SK-N-SH (cell line): ENCODE measurements around the gene DLG1. TPM values are rescaled to one million over a fixed set of nuclear protein-coding genes. Genes with fewer than 3 reads are reported as not detected.

Experiments
- CTCF ChIA-PET: fragments of 300-600, 350-600 bp; formaldehyde crosslinking; extraction: SDS; loops from one replicate; lab custom pipeline; 2021; lab: Yijun Ruan, JAX
- POLR2A ChIA-PET: fragments of 350-600 bp; sonication (Branson Sonifier 250); formaldehyde crosslinking; extraction: SDS; loops from one replicate; lab custom pipeline; 2020; ENCODE audit warnings: antibody characterized with exemption, inconsistent platforms; lab: Yijun Ruan, JAX
- DNase-seq: peaks from one replicate; pipeline ENCODE4 v3.0.0; 2012
- H2AFZ ChIP-seq: fragments of 200-600 bp; sonication (generic); 2 replicates; pipeline ENCODE4 v1.8.1; 2016; ENCODE audit warnings: antibody characterized with exemption, mild to moderate bottlenecking, low read depth
- H3F3A ChIP-seq: fragments of 200-600 bp; sonication (generic); replicated peaks from 2 replicates; pipeline ENCODE3; 2016; ENCODE audit warnings: antibody characterized with exemption, mild to moderate bottlenecking; ENCODE audit not compliant: insufficient read depth
- H3K27ac ChIP-seq, 2 experiments: fragments of 200-500 bp in 1 of 2; fragments of 200-600 bp in 1 of 2; sonication (Bioruptor generic) in 1 of 2; sonication (generic), shearing (Covaris generic) in 1 of 2; 2 replicates each; pipeline versions ENCODE4 v1.5.1 to v1.6.1; 2014 to 2016; ENCODE audit warnings: low read depth in 2 of 2, inconsistent platforms in 1 of 2, low read length in 1 of 2, mild to moderate bottlenecking in 1 of 2, mixed read lengths in 1 of 2
- H3K27me3 ChIP-seq: fragments of 200-600 bp; sonication (generic), shearing (Covaris generic); 2 replicates; pipeline ENCODE4 v1.6.1; 2016; ENCODE audit warnings: mixed run types; ENCODE audit not compliant: insufficient read depth
- H3K36me3 ChIP-seq, 2 experiments: fragments of 200-500 bp in 1 of 2; fragments of 200-600 bp in 1 of 2; sonication (Bioruptor generic) in 1 of 2; sonication (generic) in 1 of 2; replicated peaks in 1 of 2; 2 replicates each; pipeline versions ENCODE3 to v1.5.1; 2014 to 2016; ENCODE audit warnings: low read length in 1 of 2, mild to moderate bottlenecking in 1 of 2; ENCODE audit not compliant: insufficient read depth in 2 of 2, control insufficient read depth in 1 of 2
- H3K4me1 ChIP-seq, 2 experiments: fragments of 200-500 bp in 1 of 2; fragments of 200-600 bp in 1 of 2; sonication (Bioruptor generic) in 1 of 2; sonication (generic), shearing (Covaris generic) in 1 of 2; 2 replicates each; pipeline versions ENCODE4 v1.5.1 to v1.6.1; 2014 to 2016; ENCODE audit warnings: low read depth in 1 of 2, low read length in 1 of 2, mixed run types in 1 of 2; ENCODE audit not compliant: insufficient read depth in 2 of 2, control insufficient read depth in 1 of 2
- H3K4me2 ChIP-seq: fragments of 200-600 bp; sonication (generic), shearing (Covaris generic); 2 replicates; pipeline ENCODE4 v1.6.1; 2017; ENCODE audit warnings: mixed run types
- H3K4me3 ChIP-seq, 2 experiments: fragments of 200-500 bp in 1 of 2; fragments of 200-600 bp in 1 of 2; sonication (Bioruptor generic) in 1 of 2; sonication (generic), shearing (Covaris generic) in 1 of 2; 2 replicates each; pipeline versions ENCODE4 v1.5.1 to v1.8.1; 2014 to 2016; ENCODE audit warnings: low read depth in 2 of 2, inconsistent platforms in 1 of 2, low read length in 1 of 2, mild to moderate bottlenecking in 1 of 2, mixed read lengths in 1 of 2, moderate library complexity in 1 of 2
- H3K79me2 ChIP-seq: fragments of 200-600 bp; sonication (generic); 2 replicates; pipeline ENCODE4 v1.8.1; 2017; ENCODE audit warnings: mild to moderate bottlenecking; ENCODE audit not compliant: insufficient read depth
- H3K9ac ChIP-seq: fragments of 200-600 bp; sonication (generic); 2 replicates; pipeline ENCODE4 v1.6.1; 2017; ENCODE audit warnings: mixed run types
- H3K9me2 ChIP-seq: fragments of 200-600 bp; sonication (generic); 2 replicates; pipeline ENCODE4 v1.6.1; 2017; ENCODE audit warnings: mixed run types
- H3K9me3 ChIP-seq: fragments of 200-600 bp; sonication (generic); 2 replicates; pipeline ENCODE4 v1.6.1; 2017; ENCODE audit warnings: mixed run types, mild to moderate bottlenecking, moderate library complexity
- H4K20me1 ChIP-seq: fragments of 200-600 bp; sonication (generic); 2 replicates; pipeline ENCODE4 v1.6.1; 2017; ENCODE audit warnings: mild to moderate bottlenecking, mixed run types; ENCODE audit not compliant: insufficient read depth
- FOXJ3 ChIP-seq: sonication (generic); formaldehyde crosslinking; IDR thresholded peaks from 2 replicates; pipeline ENCODE4 v1.5.1; 2020; ENCODE audit warnings: mild to moderate bottlenecking, missing genetic modification reagents
- IRF3 ChIP-seq: fragments of 150-350 bp; IDR thresholded peaks from 2 replicates; pipeline ENCODE4 v1.6.1; 2016; ENCODE audit warnings: mild to moderate bottlenecking, low read depth, low read length
- MEF2A ChIP-seq: IDR thresholded peaks from 2 replicates; pipeline ENCODE4 v1.4.0; 2012; ENCODE audit warnings: low read depth, borderline replicate concordance
- NFIC ChIP-seq: IDR thresholded peaks from 2 replicates; pipeline ENCODE4 v1.4.0; 2012; ENCODE audit warnings: borderline replicate concordance
- POLR2AphosphoS5 ChIP-seq: IDR thresholded peaks from 2 replicates; pipeline ENCODE4 v1.6.1; 2012; ENCODE audit warnings: low read depth, low read length
- RAD21 ChIP-seq: IDR thresholded peaks from 2 replicates; pipeline ENCODE4 v1.6.1; 2012; ENCODE audit warnings: mild to moderate bottlenecking, low read length
- RCOR1 ChIP-seq: fragments of 150-350 bp; IDR thresholded peaks from 2 replicates; pipeline ENCODE4 v1.6.1; 2017; ENCODE audit warnings: antibody characterized with exemption, low read length
- TCF12 ChIP-seq: IDR thresholded peaks from 2 replicates; pipeline ENCODE4 v1.4.0; 2012
- WGBS: methylation state at CpG from one replicate; pipeline ENCODE4 v1.1.6; 2017; ENCODE audit warnings: low lambda C conversion rate; 5-methylcytosine and 5-hydroxymethylcytosine counted together
- polyA plus RNA-seq, 3 experiments: library from polyadenylated mRNA; depleted of rRNA; stranded (reverse); fragments of >200 nt; gene quantifications; 2 replicates each; pipeline ENCODE4 v1.2.3, GENCODE V29; 2012
- small RNA-seq, 7 experiments: library from RNA; depleted of rRNA; stranded (forward); fragments of <200 nt; gene quantifications; one replicate each; pipeline ENCODE3, GENCODE V24; 2012
- TF ChIP-seq, protein P1 (sequence below): IDR thresholded peaks from 2 replicates; pipeline ENCODE4 v1.6.1; 2012; ENCODE audit warnings: mild to moderate bottlenecking, low read depth, low read length, moderate library complexity

DLG1 gene
- polyA plus RNA-seq, 1 of the 3 experiments (the other 2 are of a cell fraction), result 16.5 TPM

DNA sequence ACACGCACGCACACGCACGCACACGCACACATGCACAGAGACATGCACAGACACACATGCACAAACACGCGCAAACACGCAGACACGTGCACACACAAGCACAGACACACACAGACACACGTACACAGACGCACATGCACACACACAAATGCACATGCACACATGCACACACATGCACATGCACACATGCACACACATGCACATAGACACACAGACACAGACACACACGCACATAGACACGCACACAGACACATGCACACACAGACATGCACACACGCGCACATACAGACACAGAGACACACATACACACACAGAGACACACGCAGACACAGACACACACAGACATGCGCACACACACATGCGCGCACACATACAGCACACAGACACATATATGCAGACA, 303.4 kb downstream of the DLG1 start:
- Histone ChIP-seq H4K20me1 (no peaks in the 10 kb centered on the region), H3K79me2 (no peaks in the 10 kb centered on the region), H3K27ac (no peak overlapping the region), H3K4me1 (no peaks in the 10 kb centered on the region), H3K4me3 (no peak overlapping the region), H3K9me2 (no peaks in the 10 kb centered on the region), H3K4me2 (no peak overlapping the region), H3K27me3 (no peaks in the 10 kb centered on the region), H3K9ac (no peak overlapping the region), H3K9me3 (no peaks in the 10 kb centered on the region), H3K36me3 (no peaks in the 10 kb centered on the region), H3F3A (no peaks in the 10 kb centered on the region), H2AFZ (no peak overlapping the region)
- CTCF ChIA-PET, result no interaction called here
- DNase-seq, result no peak
- TF ChIP-seq IRF3 (no peak), FOXJ3 (CRISPR knock-in tag) (no peak), RAD21 (no peak), RCOR1 (no peak), TCF12 (no peak), MEF2A (no peak), NFIC (no peak)
- TF ChIP-seq, protein P1, sequence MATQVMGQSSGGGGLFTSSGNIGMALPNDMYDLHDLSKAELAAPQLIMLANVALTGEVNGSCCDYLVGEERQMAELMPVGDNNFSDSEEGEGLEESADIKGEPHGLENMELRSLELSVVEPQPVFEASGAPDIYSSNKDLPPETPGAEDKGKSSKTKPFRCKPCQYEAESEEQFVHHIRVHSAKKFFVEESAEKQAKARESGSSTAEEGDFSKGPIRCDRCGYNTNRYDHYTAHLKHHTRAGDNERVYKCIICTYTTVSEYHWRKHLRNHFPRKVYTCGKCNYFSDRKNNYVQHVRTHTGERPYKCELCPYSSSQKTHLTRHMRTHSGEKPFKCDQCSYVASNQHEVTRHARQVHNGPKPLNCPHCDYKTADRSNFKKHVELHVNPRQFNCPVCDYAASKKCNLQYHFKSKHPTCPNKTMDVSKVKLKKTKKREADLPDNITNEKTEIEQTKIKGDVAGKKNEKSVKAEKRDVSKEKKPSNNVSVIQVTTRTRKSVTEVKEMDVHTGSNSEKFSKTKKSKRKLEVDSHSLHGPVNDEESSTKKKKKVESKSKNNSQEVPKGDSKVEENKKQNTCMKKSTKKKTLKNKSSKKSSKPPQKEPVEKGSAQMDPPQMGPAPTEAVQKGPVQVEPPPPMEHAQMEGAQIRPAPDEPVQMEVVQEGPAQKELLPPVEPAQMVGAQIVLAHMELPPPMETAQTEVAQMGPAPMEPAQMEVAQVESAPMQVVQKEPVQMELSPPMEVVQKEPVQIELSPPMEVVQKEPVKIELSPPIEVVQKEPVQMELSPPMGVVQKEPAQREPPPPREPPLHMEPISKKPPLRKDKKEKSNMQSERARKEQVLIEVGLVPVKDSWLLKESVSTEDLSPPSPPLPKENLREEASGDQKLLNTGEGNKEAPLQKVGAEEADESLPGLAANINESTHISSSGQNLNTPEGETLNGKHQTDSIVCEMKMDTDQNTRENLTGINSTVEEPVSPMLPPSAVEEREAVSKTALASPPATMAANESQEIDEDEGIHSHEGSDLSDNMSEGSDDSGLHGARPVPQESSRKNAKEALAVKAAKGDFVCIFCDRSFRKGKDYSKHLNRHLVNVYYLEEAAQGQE, result no peak
- POLR2A ChIA-PET, result no interaction called here
- WGBS, result 93% methylated on average over 19 of the region's 19 CpGs

GRCh38 chr3:196994056-196994455, 304.4 kb downstream of the DLG1 start:
- Histone ChIP-seq H3K4me2 (no peak overlapping the region), H3K27ac (no peak overlapping the region), H3K36me3 (no peaks in the 10 kb centered on the region), H3F3A (no peaks in the 10 kb centered on the region), H3K9me2 (no peaks in the 10 kb centered on the region), H3K4me1 (peaks cover 0 to under 1% of the 10 kb centered on the region in 2 experiments; a peak in 1 of 4 replicates)
- DNase-seq, result no peak
- ChIA-PET CTCF (interaction anchor here (3.4 to 4.7 kb wide), 2 partner anchors 8 to 15 kb away, joined by 25 to 26 read pairs; no protein-coding TSS in a partner anchor), POLR2A (no interaction called here)
- TF ChIP-seq POLR2AphosphoS5, result no peak
- TF ChIP-seq, all 33 proteins: peak for 0
- WGBS, result 78% methylated on average over 15 of the region's 16 CpGs
- H4K20me1 ChIP-seq, result no peaks in the 10 kb centered on the region
- H2AFZ ChIP-seq, result no peak overlapping the region
- no peaks in the 10 kb centered on the region for H3K79me2 ChIP-seq
- H3K9me3 ChIP-seq, result no peaks in the 10 kb centered on the region
- H3K9ac ChIP-seq, result no peak overlapping the region
- no peak overlapping the region for H3K4me3 ChIP-seq
- H3K27me3 ChIP-seq, result no peaks in the 10 kb centered on the region

Small RNA genes lying within 50 kb of the gene (small RNA-seq; reads per million reads assigned to genes)
- 0 to 1.3 (median 0) reads per million in 7 experiments for gene MIR4797
